ENCODE measurements around the gene SLC44A1. TPM values are rescaled to one million over a fixed set of nuclear protein-coding genes. Genes with fewer than 3 reads are reported as not detected.
A peak's percentile ranks its signal among the peaks of the same experiment; 100 is the strongest.

SLC44A1 gene
- total RNA-seq, 2 donors from 2014 or later = 22.2 to 27.1 TPM

GRCh38 chr9:105421154-105421553 lies 176.7 kb downstream of the SLC44A1 start:
- no peak overlapping the region for H3K27ac ChIP-seq
- H3K4me1 ChIP-seq (replicated peaks) = no peaks in the 10 kb centered on the region
- H3K27me3 ChIP-seq (replicated peaks; ENCODE audit: insufficient read depth) = no peaks in the 10 kb centered on the region
- intact Hi-C loops (cut with DNase I) = no loop called here
- no peak overlapping the region for H3K4me3 ChIP-seq
- 88% methylated on average over 2 of the region's 2 CpGs for WGBS
- H3K9me3 ChIP-seq = no peaks in the 10 kb centered on the region
- no peak for DNase-seq (ENCODE audit: low spot score)
- no peaks in the 10 kb centered on the region for H3K36me3 ChIP-seq
- no peak for TF ChIP-seq POLR2A (IDR thresholded peaks at IDR 0.05)
- TF ChIP-seq POLR2AphosphoS5 (IDR thresholded peaks at IDR 0.05) = no peak

GRCh38 chr9:105421864-105422263 lies 177.4 kb downstream of the SLC44A1 start:
- Histone ChIP-seq H3K27ac (no peak overlapping the region), H3K27me3 (replicated peaks; ENCODE audit: insufficient read depth) (no peaks in the 10 kb centered on the region), H3K9me3 (no peaks in the 10 kb centered on the region), H3K4me1 (replicated peaks) (no peaks in the 10 kb centered on the region), H3K4me3 (no peak overlapping the region), H3K36me3 (no peaks in the 10 kb centered on the region)
- intact Hi-C loops (cut with DNase I) = no loop called here
- DNase-seq (ENCODE audit: low spot score) = no peak
- no peak for TF ChIP-seq POLR2AphosphoS5 (IDR thresholded peaks at IDR 0.05)
- no peak for TF ChIP-seq POLR2A (IDR thresholded peaks at IDR 0.05)
- no peak for TF ChIP-seq CTCF (IDR thresholded peaks at IDR 0.05)
- WGBS = 96% methylated on average over 5 of the region's 5 CpGs

- Histone ChIP-seq H3K9me3 (no peaks in the 10 kb centered on the region), H3K36me3 (no peaks in the 10 kb centered on the region), H3K27ac (no peak overlapping the region), H3K27me3 (replicated peaks; ENCODE audit: insufficient read depth) (no peaks in the 10 kb centered on the region), H3K4me3 (no peak overlapping the region), H3K4me1 (replicated peaks) (no peaks in the 10 kb centered on the region)
- WGBS = 40% methylated on average over 2 of the region's 2 CpGs
- intact Hi-C loops (cut with DNase I) = no loop called here
- no peak for TF ChIP-seq POLR2AphosphoS5 (IDR thresholded peaks at IDR 0.05)
- peak in 2 of 4 experiments; percentile 35 to 41 for TF ChIP-seq CTCF (IDR thresholded peaks at IDR 0.05)
- no peak for TF ChIP-seq POLR2A (IDR thresholded peaks at IDR 0.05)
- no peak for DNase-seq (ENCODE audit: low spot score)
These were observed 181.5 kb downstream of the SLC44A1 start for GRCh38 chr9:105425816-105426433.

- no peaks in the 10 kb centered on the region for H3K4me1 ChIP-seq (replicated peaks)
- no peak for DNase-seq (ENCODE audit: low spot score)
- H3K27ac ChIP-seq = no peak overlapping the region
- intact Hi-C loops (cut with DNase I) = no loop called here
- TF ChIP-seq POLR2A (IDR thresholded peaks at IDR 0.05) (no peak), CTCF (IDR thresholded peaks at IDR 0.05) (no peak), POLR2AphosphoS5 (IDR thresholded peaks at IDR 0.05) (no peak)
- WGBS = 96% methylated on average over 3 of the region's 3 CpGs
- H3K36me3 ChIP-seq = no peaks in the 10 kb centered on the region
- no peaks in the 10 kb centered on the region for H3K9me3 ChIP-seq
- no peaks in the 10 kb centered on the region for H3K27me3 ChIP-seq (replicated peaks; ENCODE audit: insufficient read depth)
- H3K4me3 ChIP-seq = no peak overlapping the region
These were observed 182.2 kb downstream of the SLC44A1 start for GRCh38 chr9:105426657-105427056.

GRCh38 chr9:105431424-105432246 lies 187.2 kb downstream of the SLC44A1 start:
- no peak for DNase-seq (ENCODE audit: low spot score)
- no peaks in the 10 kb centered on the region for H3K36me3 ChIP-seq
- H3K27me3 ChIP-seq (replicated peaks; ENCODE audit: insufficient read depth) = no peaks in the 10 kb centered on the region
- intact Hi-C loops (cut with DNase I) = no loop called here
- no peak overlapping the region for H3K27ac ChIP-seq
- no peaks in the 10 kb centered on the region for H3K9me3 ChIP-seq
- no peaks in the 10 kb centered on the region for H3K4me1 ChIP-seq (replicated peaks)
- TF ChIP-seq CTCF (IDR thresholded peaks at IDR 0.05) (no peak), POLR2A (IDR thresholded peaks at IDR 0.05) (no peak), POLR2AphosphoS5 (IDR thresholded peaks at IDR 0.05) (no peak)
- no peak overlapping the region for H3K4me3 ChIP-seq
- 85% methylated on average over 9 of the region's 9 CpGs for WGBS
